Measurements from ENCODE around the gene APOBR. TPM values are rescaled to one million over a fixed set of nuclear protein-coding genes. Genes with fewer than 3 reads are reported as not detected.
A peak's percentile ranks its signal among the peaks of the same experiment; 100 is the strongest.
"Not testable (repeated sequence)": the region's sequence is repeated elsewhere in the genome, so short reads cannot be mapped to it uniquely, and the experiment has no call there.

APOBR gene
- total RNA-seq, 2 experiments from 2014 or later: 0.47 to 3.4 TPM

- no peaks in the 10 kb centered on the region for H3K9me3 ChIP-seq (ENCODE audit: low read length)
- H3K4me3 ChIP-seq (ENCODE audit: low read depth, low read length, poor library complexity, severe bottlenecking): no peak overlapping the region
- H3K4me2 ChIP-seq (ENCODE audit: low read length): peak overlapping the region; percentile 16; the same call in 1 of the 2 replicates
- CTCF ChIA-PET (ENCODE audit: unreplicated experiment): no interaction called here
- TF ChIP-seq CTCF (conservative IDR thresholded peaks at IDR 0.05; ENCODE audit: low read length) (no peak), EZH2phosphoT487 (IDR thresholded peaks at IDR 0.05; ENCODE audit: borderline replicate concordance, low read depth, low read length) (no peak)
- H3K36me3 ChIP-seq (ENCODE audit: insufficient read depth, low read length): no peaks in the 10 kb centered on the region
- H3K79me2 ChIP-seq (ENCODE audit: insufficient read depth, low read depth, low read length): no peaks in the 10 kb centered on the region
- no peaks in the 10 kb centered on the region for H4K20me1 ChIP-seq (ENCODE audit: insufficient read depth, low read length)
- BruUV-seq (replicated peaks): no TSS peak
- intact Hi-C loops (cut with micrococcal nuclease; ENCODE audit: unreplicated experiment): no loop called here
- POLR2A ChIA-PET: no interaction called here
- peak overlapping the region; percentile 43; the same call in 1 of the 2 replicates for H2AFZ ChIP-seq (ENCODE audit: low read length)
- no peak overlapping the region for H3K27ac ChIP-seq (ENCODE audit: low read depth, low read length, poor library complexity, severe bottlenecking)
- no peaks in the 10 kb centered on the region for H3K9me2 ChIP-seq (ENCODE audit: insufficient read depth, low read length)
- no peaks in the 10 kb centered on the region for H3K4me1 ChIP-seq (ENCODE audit: insufficient read depth, low read length, poor library complexity, severe bottlenecking)
- DNase-seq (ENCODE audit: low spot score): peak; percentile 6
Observed at GRCh38 chr16:28543072-28543471, 48.6 kb downstream of the APOBR start.

GRCh38 chr16:28544998-28545397, 50.6 kb downstream of the APOBR start:
- no peak overlapping the region for H3K4me2 ChIP-seq (ENCODE audit: low read length)
- ChIA-PET CTCF (ENCODE audit: unreplicated experiment) (no interaction called here), POLR2A (interaction anchor here (0.6 kb wide), 1 partner anchor 9 kb away, joined by 3 read pairs; the partner anchor contains the start of gene SGF29)
- H3K9me2 ChIP-seq (ENCODE audit: insufficient read depth, low read length): no peaks in the 10 kb centered on the region
- H2AFZ ChIP-seq (ENCODE audit: low read length): no peak overlapping the region
- DNase-seq (ENCODE audit: low spot score): no peak
- H3K27ac ChIP-seq (ENCODE audit: low read depth, low read length, poor library complexity, severe bottlenecking): no peak overlapping the region
- intact Hi-C loops (cut with micrococcal nuclease; ENCODE audit: unreplicated experiment): loop anchor here (5.0 kb wide), 1 partner anchor 223 kb away; no protein-coding TSS in a partner anchor
- H3K4me3 ChIP-seq (ENCODE audit: low read depth, low read length, poor library complexity, severe bottlenecking): no peak overlapping the region
- no peaks in the 10 kb centered on the region for H3K79me2 ChIP-seq (ENCODE audit: insufficient read depth, low read depth, low read length)
- no peaks in the 10 kb centered on the region for H3K4me1 ChIP-seq (ENCODE audit: insufficient read depth, low read length, poor library complexity, severe bottlenecking)
- no peaks in the 10 kb centered on the region for H4K20me1 ChIP-seq (ENCODE audit: insufficient read depth, low read length)
- no peaks in the 10 kb centered on the region for H3K9me3 ChIP-seq (ENCODE audit: low read length)
- TF ChIP-seq CTCF (conservative IDR thresholded peaks at IDR 0.05; ENCODE audit: low read length) (no peak), EZH2phosphoT487 (IDR thresholded peaks at IDR 0.05; ENCODE audit: borderline replicate concordance, low read depth, low read length) (no peak)
- no TSS peak for BruUV-seq (replicated peaks)
- H3K36me3 ChIP-seq (ENCODE audit: insufficient read depth, low read length): no peaks in the 10 kb centered on the region

- H3K4me1 ChIP-seq (ENCODE audit: insufficient read depth, low read length, poor library complexity, severe bottlenecking); H3K4me2 ChIP-seq (ENCODE audit: low read length); H4K20me1 ChIP-seq (ENCODE audit: insufficient read depth, low read length); POLR2A ChIA-PET; DNase-seq (ENCODE audit: low spot score); BruUV-seq (replicated peaks); H3K36me3 ChIP-seq (ENCODE audit: insufficient read depth, low read length); H3K79me2 ChIP-seq (ENCODE audit: insufficient read depth, low read depth, low read length); H3K27ac ChIP-seq (ENCODE audit: low read depth, low read length, poor library complexity, severe bottlenecking); H3K9me3 ChIP-seq (ENCODE audit: low read length); H2AFZ ChIP-seq (ENCODE audit: low read length); H3K4me3 ChIP-seq (ENCODE audit: low read depth, low read length, poor library complexity, severe bottlenecking); H3K9me2 ChIP-seq (ENCODE audit: insufficient read depth, low read length); CTCF ChIA-PET (ENCODE audit: unreplicated experiment): not testable (repeated sequence)
- intact Hi-C loops (cut with micrococcal nuclease; ENCODE audit: unreplicated experiment): loop anchor here (5.0 kb wide), 1 partner anchor 224 kb away; no protein-coding TSS in a partner anchor
Observed at GRCh38 chr16:28545964-28546363, 51.5 kb downstream of the APOBR start.

Measured in OCI-LY7 (cell line).